ENCODE results near the gene RIOK1. TPM values are rescaled to one million over a fixed set of nuclear protein-coding genes. Genes with fewer than 3 reads are reported as not detected.

The RIOK1 gene
- total RNA-seq, 1 donor from 2014 or later = 15.5 TPM

GRCh38 chr6:7390226-7390878 is 744 bp downstream of the RIOK1 start:
- no peaks in the 10 kb centered on the region for H3K27me3 ChIP-seq (ENCODE audit: control insufficient read depth, insufficient read depth, low read length)
- no peak for DNase-seq (ENCODE audit: low read depth)
- peak overlapping the region; percentile 89 for H3K4me3 ChIP-seq (ENCODE audit: low read depth, low read length)
- TF ChIP-seq, protein P1, sequence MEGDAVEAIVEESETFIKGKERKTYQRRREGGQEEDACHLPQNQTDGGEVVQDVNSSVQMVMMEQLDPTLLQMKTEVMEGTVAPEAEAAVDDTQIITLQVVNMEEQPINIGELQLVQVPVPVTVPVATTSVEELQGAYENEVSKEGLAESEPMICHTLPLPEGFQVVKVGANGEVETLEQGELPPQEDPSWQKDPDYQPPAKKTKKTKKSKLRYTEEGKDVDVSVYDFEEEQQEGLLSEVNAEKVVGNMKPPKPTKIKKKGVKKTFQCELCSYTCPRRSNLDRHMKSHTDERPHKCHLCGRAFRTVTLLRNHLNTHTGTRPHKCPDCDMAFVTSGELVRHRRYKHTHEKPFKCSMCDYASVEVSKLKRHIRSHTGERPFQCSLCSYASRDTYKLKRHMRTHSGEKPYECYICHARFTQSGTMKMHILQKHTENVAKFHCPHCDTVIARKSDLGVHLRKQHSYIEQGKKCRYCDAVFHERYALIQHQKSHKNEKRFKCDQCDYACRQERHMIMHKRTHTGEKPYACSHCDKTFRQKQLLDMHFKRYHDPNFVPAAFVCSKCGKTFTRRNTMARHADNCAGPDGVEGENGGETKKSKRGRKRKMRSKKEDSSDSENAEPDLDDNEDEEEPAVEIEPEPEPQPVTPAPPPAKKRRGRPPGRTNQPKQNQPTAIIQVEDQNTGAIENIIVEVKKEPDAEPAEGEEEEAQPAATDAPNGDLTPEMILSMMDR (IDR thresholded peaks at IDR 0.05; ENCODE audit: insufficient read depth, low read length, poor library complexity, severe bottlenecking) = no peak
- H3K36me3 ChIP-seq (ENCODE audit: control insufficient read depth, insufficient read depth, low read length) = no peaks in the 10 kb centered on the region

DNA sequence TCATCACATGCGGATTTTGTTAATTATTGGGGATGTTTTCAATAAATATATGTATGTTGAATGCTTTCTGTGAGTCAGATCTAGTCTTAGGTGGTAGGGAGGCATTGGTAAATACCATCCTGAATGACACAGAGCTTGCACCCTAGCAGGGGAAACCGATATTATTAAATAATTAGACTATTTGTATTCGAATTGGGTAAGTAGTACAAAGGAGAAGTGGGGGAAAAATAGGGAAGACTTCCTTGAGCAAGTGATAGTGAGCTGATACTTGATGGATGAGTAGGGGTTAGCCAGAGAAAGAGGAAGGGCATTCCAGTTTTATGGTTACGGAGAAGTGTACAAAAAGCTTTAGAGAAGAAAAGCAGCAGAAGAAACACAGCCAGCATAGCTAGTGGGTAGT is 1.5 kb downstream of the RIOK1 start:
- no peak overlapping the region for H3K4me3 ChIP-seq (ENCODE audit: low read depth, low read length)
- TF ChIP-seq, protein P1 (IDR thresholded peaks at IDR 0.05; ENCODE audit: insufficient read depth, low read length, poor library complexity, severe bottlenecking) = no peak
- DNase-seq (ENCODE audit: low read depth) = no peak
- no peaks in the 10 kb centered on the region for H3K27me3 ChIP-seq (ENCODE audit: control insufficient read depth, insufficient read depth, low read length)
- H3K36me3 ChIP-seq (ENCODE audit: control insufficient read depth, insufficient read depth, low read length) = no peaks in the 10 kb centered on the region

- no peaks in the 10 kb centered on the region for H3K36me3 ChIP-seq (ENCODE audit: control insufficient read depth, insufficient read depth, low read length)
- H3K27me3 ChIP-seq (ENCODE audit: control insufficient read depth, insufficient read depth, low read length) = no peaks in the 10 kb centered on the region
- TF ChIP-seq, protein P1 (IDR thresholded peaks at IDR 0.05; ENCODE audit: insufficient read depth, low read length, poor library complexity, severe bottlenecking) = no peak
- no peak overlapping the region for H3K4me3 ChIP-seq (ENCODE audit: low read depth, low read length)
- no peak for DNase-seq (ENCODE audit: low read depth)
Measured at GRCh38 chr6:7392402-7392801, 2.8 kb downstream of the RIOK1 start.

DNA sequence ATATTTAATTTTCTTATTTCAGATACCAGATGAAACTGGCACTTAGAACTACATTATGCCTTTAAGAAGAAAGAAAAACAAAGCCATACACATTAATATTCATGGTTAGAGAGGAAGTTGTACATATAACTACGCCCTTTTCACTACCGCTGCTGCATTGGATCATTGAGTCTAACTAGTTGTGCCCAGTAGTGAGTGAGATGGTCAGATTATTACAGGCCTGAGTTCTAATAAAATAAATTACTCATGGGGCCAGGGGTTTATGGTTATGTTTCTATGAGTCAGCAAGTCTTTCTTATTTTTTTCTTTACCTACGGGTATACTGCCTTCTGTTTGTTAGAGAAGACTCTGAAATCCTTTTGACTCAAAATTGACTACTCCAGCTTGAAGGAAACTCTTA is 11.5 kb downstream of the RIOK1 start:
- Histone ChIP-seq H3K4me3 (ENCODE audit: low read depth, low read length) (no peak overlapping the region), H3K27me3 (ENCODE audit: control insufficient read depth, insufficient read depth, low read length) (no peaks in the 10 kb centered on the region), H3K36me3 (ENCODE audit: control insufficient read depth, insufficient read depth, low read length) (peaks cover 1% of the 10 kb centered on the region)
- TF ChIP-seq, protein P1 (IDR thresholded peaks at IDR 0.05; ENCODE audit: insufficient read depth, low read length, poor library complexity, severe bottlenecking) = no peak
- DNase-seq (ENCODE audit: low read depth) = no peak

- Histone ChIP-seq H3K36me3 (ENCODE audit: control insufficient read depth, insufficient read depth, low read length) (peaks cover 1% of the 10 kb centered on the region), H3K27me3 (ENCODE audit: control insufficient read depth, insufficient read depth, low read length) (no peaks in the 10 kb centered on the region), H3K4me3 (ENCODE audit: low read depth, low read length) (no peak overlapping the region)
- TF ChIP-seq, protein P1 (IDR thresholded peaks at IDR 0.05; ENCODE audit: insufficient read depth, low read length, poor library complexity, severe bottlenecking) = no peak
- no peak for DNase-seq (ENCODE audit: low read depth)
Measured at GRCh38 chr6:7402716-7403115, 13.1 kb downstream of the RIOK1 start.

- Histone ChIP-seq H3K4me3 (ENCODE audit: low read depth, low read length) (no peak overlapping the region), H3K27me3 (ENCODE audit: control insufficient read depth, insufficient read depth, low read length) (no peaks in the 10 kb centered on the region), H3K36me3 (ENCODE audit: control insufficient read depth, insufficient read depth, low read length) (peaks cover 1% of the 10 kb centered on the region)
- TF ChIP-seq, protein P1 (IDR thresholded peaks at IDR 0.05; ENCODE audit: insufficient read depth, low read length, poor library complexity, severe bottlenecking) = no peak
- no peak for DNase-seq (ENCODE audit: low read depth)
Measured at GRCh38 chr6:7404546-7404945, 14.9 kb downstream of the RIOK1 start.

Data from kidney epithelial cell (primary cell).